ENCODE results near the gene CLIC4.
"Not testable (repeated sequence)": the region's sequence is repeated elsewhere in the genome, so short reads cannot be mapped to it uniquely, and the experiment has no call there.

CLIC4 gene

DNA sequence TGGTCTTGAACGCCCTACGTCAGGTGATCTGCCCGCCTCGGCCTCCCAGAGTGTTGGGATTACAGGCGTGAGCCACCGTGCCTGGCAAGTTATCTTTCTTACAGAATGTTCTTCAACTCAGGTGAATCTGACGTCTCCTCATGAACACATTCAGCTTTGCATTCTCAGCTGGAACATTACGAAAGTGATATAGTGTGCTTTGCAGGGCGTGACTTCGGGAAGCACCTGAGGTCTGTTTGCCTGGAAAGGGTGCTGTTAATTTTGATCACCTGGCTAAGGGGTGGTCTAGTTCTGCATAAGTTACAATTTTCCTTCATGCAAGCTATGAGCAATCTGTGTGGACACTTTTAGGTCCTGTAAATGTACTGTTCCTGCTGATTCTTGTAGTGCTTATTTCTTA lies 16.3 kb upstream of the CLIC4 start:
- no peak overlapping the region for H3K4me3 ChIP-seq (replicated peaks; ENCODE audit: low read depth, low read length)
- DNase-seq (ENCODE audit: extremely low read depth, low read depth): no peak
- TF ChIP-seq, protein P1, sequence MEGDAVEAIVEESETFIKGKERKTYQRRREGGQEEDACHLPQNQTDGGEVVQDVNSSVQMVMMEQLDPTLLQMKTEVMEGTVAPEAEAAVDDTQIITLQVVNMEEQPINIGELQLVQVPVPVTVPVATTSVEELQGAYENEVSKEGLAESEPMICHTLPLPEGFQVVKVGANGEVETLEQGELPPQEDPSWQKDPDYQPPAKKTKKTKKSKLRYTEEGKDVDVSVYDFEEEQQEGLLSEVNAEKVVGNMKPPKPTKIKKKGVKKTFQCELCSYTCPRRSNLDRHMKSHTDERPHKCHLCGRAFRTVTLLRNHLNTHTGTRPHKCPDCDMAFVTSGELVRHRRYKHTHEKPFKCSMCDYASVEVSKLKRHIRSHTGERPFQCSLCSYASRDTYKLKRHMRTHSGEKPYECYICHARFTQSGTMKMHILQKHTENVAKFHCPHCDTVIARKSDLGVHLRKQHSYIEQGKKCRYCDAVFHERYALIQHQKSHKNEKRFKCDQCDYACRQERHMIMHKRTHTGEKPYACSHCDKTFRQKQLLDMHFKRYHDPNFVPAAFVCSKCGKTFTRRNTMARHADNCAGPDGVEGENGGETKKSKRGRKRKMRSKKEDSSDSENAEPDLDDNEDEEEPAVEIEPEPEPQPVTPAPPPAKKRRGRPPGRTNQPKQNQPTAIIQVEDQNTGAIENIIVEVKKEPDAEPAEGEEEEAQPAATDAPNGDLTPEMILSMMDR (IDR thresholded peaks at IDR 0.05; ENCODE audit: low read depth, low read length, missing control alignments): no peak

DNA sequence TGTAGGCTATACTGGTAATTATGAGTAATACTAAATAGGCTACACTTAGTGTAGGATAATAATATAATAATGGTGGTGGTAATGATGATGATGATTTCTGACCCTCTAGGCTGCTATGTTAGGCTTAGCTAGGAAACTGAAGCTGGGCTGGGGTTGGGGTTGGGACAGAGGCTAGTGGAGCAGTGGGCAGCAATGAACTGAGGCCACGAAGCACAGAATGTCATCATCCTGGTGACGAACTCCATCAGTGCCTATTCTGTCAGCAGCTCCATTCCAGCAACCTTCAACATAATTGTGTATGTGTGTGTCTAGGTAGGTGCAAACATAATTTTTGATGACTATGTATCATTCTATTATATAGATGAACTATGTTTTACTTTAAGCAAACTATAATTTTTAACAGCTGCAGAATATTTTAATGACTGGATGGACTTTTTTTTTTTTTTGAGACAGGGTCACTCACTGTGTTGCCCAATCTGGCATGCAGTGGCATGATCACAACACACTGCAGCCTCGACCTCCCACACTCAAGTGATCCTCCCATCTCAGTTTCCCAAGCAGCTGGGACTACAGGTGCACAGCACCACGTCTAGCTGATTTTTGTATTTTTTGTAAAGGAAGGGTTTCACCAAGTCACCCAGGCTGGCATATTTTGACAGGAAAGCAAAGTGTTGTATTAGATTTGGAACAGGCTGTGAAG lies 12.9 kb upstream of the CLIC4 start:
- TF ChIP-seq, protein P1 (IDR thresholded peaks at IDR 0.05; ENCODE audit: low read depth, low read length, missing control alignments): no peak
- no peak overlapping the region for H3K4me3 ChIP-seq (replicated peaks; ENCODE audit: low read depth, low read length)

DNA sequence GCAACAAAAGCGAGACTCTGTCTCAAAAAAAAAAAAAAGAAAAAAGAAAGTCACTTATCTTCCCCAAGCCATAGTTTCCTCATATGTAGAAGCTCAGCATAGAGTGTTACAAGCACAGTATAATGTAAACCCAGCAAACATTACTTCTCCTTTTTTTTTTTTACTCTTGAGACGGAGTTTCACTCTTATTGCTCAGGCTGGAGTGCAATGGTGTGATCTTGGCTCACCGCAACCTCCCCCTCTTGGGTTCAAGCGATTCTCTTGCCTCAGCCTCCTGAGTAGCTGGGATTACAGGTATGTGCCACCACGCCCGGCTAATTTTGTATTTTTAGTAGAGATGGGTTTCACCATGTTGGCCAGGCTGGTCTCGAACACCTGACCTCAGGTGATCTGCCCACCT lies 11.9 kb upstream of the CLIC4 start:
- not testable (repeated sequence) for H3K4me3 ChIP-seq (replicated peaks; ENCODE audit: low read depth, low read length); DNase-seq (ENCODE audit: extremely low read depth, low read depth)

More for the DNA sequence above, 12.9 kb upstream of the CLIC4 start:
- no peak for DNase-seq (ENCODE audit: extremely low read depth, low read depth)

DNA sequence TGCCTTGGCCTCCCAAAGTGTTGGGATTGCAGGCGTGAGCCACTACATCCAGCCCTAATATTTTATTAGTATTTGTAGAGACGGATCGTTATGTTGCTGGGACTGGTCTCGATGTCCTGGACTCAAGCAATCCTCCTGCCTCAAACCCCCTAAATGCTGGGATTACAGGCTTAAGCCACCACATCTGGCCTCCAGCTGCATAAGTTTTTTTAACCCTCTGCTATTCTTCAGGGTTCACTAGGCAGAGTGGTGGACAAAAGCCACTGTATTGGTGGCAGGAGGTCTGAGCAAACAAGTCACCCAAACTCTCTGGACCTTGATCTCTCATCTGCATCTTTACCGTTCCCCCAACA lies 10.1 kb upstream of the CLIC4 start:
- no peak for DNase-seq (ENCODE audit: extremely low read depth, low read depth)
- H3K4me3 ChIP-seq (replicated peaks; ENCODE audit: low read depth, low read length): no peak overlapping the region
- TF ChIP-seq, protein P1 (IDR thresholded peaks at IDR 0.05; ENCODE audit: low read depth, low read length, missing control alignments): no peak

DNA sequence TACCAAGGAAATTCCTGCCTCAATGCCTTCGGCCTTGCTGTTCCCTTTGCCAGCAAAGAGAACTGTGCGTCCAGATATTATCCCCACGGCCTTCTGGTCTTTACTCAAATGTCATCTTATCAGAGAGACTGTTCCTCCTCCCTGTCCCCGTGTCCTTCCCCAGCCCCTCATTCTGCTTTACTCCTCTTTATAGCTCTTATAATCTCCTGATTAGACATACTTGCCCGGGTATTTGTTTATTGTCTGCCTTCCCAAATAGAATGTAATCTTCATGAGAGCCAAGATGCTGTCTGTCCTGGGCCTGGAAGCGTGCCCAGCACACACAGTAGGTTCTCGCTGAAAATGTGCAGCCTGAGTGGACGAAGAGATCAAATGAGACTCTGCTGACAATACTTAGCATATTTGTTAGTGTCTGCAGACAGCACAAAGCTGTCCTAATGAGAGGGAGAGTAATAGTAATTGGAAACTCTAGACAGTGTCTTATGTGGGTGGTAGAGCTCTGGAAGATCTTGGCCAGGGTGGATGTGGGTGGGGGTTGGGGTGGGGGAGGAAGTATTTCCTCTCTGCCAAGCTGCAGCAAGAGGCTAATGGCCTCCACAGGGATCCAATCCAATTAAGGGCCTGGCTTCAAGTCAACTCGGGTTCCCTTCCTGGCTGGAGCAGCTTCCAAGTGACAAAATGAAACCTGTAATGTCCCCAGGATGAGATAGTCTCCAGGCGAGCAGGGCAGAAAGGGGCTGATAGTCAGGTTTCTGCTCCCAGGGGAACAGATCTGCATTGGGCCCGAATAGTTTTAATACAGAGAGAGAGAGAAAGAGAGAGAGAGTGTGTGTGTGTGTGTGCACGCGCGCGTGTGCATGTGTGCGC lies 9.5 kb upstream of the CLIC4 start:
- DNase-seq (ENCODE audit: extremely low read depth, low read depth): no peak
- TF ChIP-seq, protein P1 (IDR thresholded peaks at IDR 0.05; ENCODE audit: low read depth, low read length, missing control alignments): no peak
- H3K4me3 ChIP-seq (replicated peaks; ENCODE audit: low read depth, low read length): no peak overlapping the region; the same call in 1 of the 2 replicates

DNA sequence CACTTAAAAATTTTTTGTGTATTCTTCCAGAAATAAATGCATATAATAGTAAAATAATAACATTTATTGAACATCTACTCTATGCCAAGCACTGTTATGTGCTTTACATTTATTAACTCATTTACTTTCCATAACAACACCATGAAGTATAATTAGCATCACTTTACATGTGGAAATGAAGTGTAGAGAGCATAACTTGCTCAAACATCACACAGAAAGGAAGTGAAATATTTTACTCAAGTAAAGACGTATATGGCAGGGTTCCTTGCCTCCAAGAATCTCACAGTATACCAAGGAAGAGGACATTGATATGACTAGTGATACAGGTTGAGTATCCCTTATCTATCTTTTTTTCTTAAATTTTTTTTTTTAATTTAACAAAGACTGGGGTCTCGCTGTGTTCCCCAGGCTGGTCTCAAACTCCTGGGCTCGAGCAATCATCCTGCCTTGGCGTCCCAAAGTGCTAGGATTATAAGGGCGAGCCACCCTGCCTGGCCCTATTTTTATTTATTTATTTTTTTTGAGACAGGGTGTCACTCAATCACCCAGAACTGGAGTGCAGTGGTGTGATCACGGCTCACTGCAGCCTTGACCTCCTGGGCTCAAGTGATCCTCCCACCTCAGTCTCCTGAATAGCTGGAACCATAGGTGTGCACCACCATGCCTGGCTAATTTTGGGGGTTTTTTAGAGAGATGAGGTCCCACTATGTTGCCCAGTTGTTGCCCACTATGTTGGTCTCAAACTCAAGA lies 7.7 kb upstream of the CLIC4 start:
- TF ChIP-seq, protein P1 (IDR thresholded peaks at IDR 0.05; ENCODE audit: low read depth, low read length, missing control alignments): no peak
- no peak overlapping the region for H3K4me3 ChIP-seq (replicated peaks; ENCODE audit: low read depth, low read length)
- no peak for DNase-seq (ENCODE audit: extremely low read depth, low read depth)

DNA sequence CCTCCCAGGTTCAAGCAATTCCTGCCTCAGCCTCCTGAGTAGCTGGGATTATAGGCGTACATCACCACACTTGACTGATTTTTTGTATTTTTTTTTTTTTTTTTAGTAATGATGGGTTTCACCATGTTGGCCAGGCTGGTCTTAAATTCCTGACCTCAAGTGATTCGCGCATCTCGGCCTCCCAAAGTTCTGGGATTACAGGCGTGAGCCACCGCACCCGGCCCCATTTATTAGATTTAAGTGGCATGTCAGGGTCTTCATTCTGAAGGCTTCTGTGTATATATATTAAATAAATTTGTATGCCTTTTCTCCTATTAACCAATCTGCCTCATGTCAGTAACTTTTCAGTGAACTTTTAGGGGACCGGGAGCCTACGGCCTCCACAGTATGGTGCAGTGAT lies 6.0 kb upstream of the CLIC4 start:
- H3K4me3 ChIP-seq (replicated peaks; ENCODE audit: low read depth, low read length): no peak overlapping the region
- TF ChIP-seq, protein P1 (IDR thresholded peaks at IDR 0.05; ENCODE audit: low read depth, low read length, missing control alignments): no peak
- DNase-seq (ENCODE audit: extremely low read depth, low read depth): no peak

Measured in HFF-Myc (cell line).